HepG2 (cell line): Measurements from ENCODE around the gene SGSM1. TPM values are rescaled to one million over a fixed set of nuclear protein-coding genes. Genes with fewer than 3 reads are reported as not detected.
A peak's percentile ranks its signal among the peaks of the same experiment; 100 is the strongest.

Experiments
- AHDC1 ChIP-seq: sonication (generic); formaldehyde crosslinking; IDR thresholded peaks from 2 replicates; pipeline ENCODE4 v1.5.1; 2020; ENCODE audit warnings: mild to moderate bottlenecking, missing genetic modification reagents, borderline replicate concordance
- BATF2 ChIP-seq: sonication (generic); formaldehyde crosslinking; IDR thresholded peaks from 2 replicates; pipeline ENCODE4 v1.8.0; 2022; ENCODE audit warnings: mild to moderate bottlenecking, missing genetic modification reagents, moderate library complexity
- ESRRA ChIP-seq: sonication (generic); formaldehyde crosslinking; IDR thresholded peaks from 2 replicates; pipeline ENCODE4 v1.5.1; 2020; ENCODE audit warnings: mild to moderate bottlenecking, low read depth, missing genetic modification reagents
- GMEB2 ChIP-seq: IDR thresholded peaks from 2 replicates; pipeline ENCODE4 v1.6.1; 2016; ENCODE audit warnings: missing biosample characterization, missing genetic modification reagents, low read depth
- HOMEZ ChIP-seq: IDR thresholded peaks from 2 replicates; pipeline ENCODE4 v1.6.1; 2016; ENCODE audit warnings: low read depth
- KDM2A ChIP-seq: sonication (generic); formaldehyde crosslinking; IDR thresholded peaks from 2 replicates; pipeline ENCODE4 v1.4.0; 2020; ENCODE audit warnings: low read depth, missing genetic modification reagents, borderline replicate concordance
- UBTF ChIP-seq: sonication (generic); formaldehyde crosslinking; IDR thresholded peaks from 2 replicates; pipeline ENCODE4 v1.4.0; 2020; ENCODE audit warnings: mild to moderate bottlenecking, missing genetic modification reagents
- ZFYVE20 ChIP-seq: sonication (generic); formaldehyde crosslinking; IDR thresholded peaks from 2 replicates; pipeline ENCODE4 v1.8.0; 2023; ENCODE audit warnings: low read depth, mild to moderate bottlenecking, moderate library complexity, missing genetic modification reagents, borderline replicate concordance
- ZNF225 ChIP-seq: sonication (generic); formaldehyde crosslinking; IDR thresholded peaks from 2 replicates; pipeline ENCODE4 v1.4.0; 2020; ENCODE audit warnings: mild to moderate bottlenecking, missing genetic modification reagents
- ZNF292 ChIP-seq: sonication (generic); formaldehyde crosslinking; IDR thresholded peaks from 2 replicates; pipeline ENCODE4 v1.8.1; 2022; ENCODE audit warnings: mild to moderate bottlenecking, low read depth, missing genetic modification reagents, borderline replicate concordance
- ZNF547 ChIP-seq: sonication (generic); formaldehyde crosslinking; IDR thresholded peaks from 2 replicates; pipeline ENCODE4 v1.5.1; 2020; ENCODE audit warnings: mild to moderate bottlenecking, missing genetic modification reagents
- ZNF770 ChIP-seq: sonication (generic); formaldehyde crosslinking; IDR thresholded peaks from 2 replicates; pipeline ENCODE4 v1.5.0; 2020; ENCODE audit warnings: mild to moderate bottlenecking, missing genetic modification reagents
- polyA plus RNA-seq, 8 experiments: library from polyadenylated mRNA; depleted of rRNA in 3 of 8; stranded (reverse) in 7 of 8; unstranded in 1 of 8; fragments of >200 nt; fragmentation: Illumina TruSeq in 4 of 8; extraction: Trizol in 4 of 8; gene quantifications; 2 replicates each; pipeline versions ENCODE4 v1.2.1 to v1.2.3, GENCODE V29; 2011 to 2016; ENCODE audit warnings: low read depth in 4 of 8, missing spikeins in 1 of 8, mixed read lengths in 1 of 8; ENCODE audit not compliant: insufficient read depth in 1 of 8
- total RNA-seq, 5 experiments: library from RNA; depleted of rRNA; stranded (reverse); fragments of >200 nt; fragmentation: Illumina TruSeq; extraction: Trizol; gene quantifications; 2 replicates each; pipeline ENCODE4 v1.2.3, GENCODE V29; 2016; ENCODE audit warnings: low read depth in 1 of 5

The SGSM1 gene
- total and polyA plus RNA-seq, 2 of the 13 experiments (the other 11 are each of a cell fraction or from before 2014, with no cell fraction given) = 0.07 TPM; not detected in 1

GRCh38 chr22:24951942-24952836, 146.2 kb downstream of the SGSM1 start, which contains the start of gene KIAA1671 (continued):
- TF ChIP-seq HOMEZ (CRISPR knock-in tag) = no peak
- peak; percentile 47 for TF ChIP-seq ESRRA (CRISPR knock-in tag)
- TF ChIP-seq ZNF225 (CRISPR knock-in tag) = no peak
- no peak for TF ChIP-seq BATF2 (CRISPR knock-in tag)
- TF ChIP-seq AHDC1 (CRISPR knock-in tag) = no peak
- no peak for TF ChIP-seq GMEB2 (CRISPR knock-in tag)
- TF ChIP-seq ZFYVE20 = no peak
- TF ChIP-seq UBTF (CRISPR knock-in tag) = peak; percentile 37
- TF ChIP-seq ZNF292 (CRISPR knock-in tag) = no peak
- peak; percentile 52; the same call in 1 of the 2 replicates for TF ChIP-seq ZNF770 (CRISPR knock-in tag)
- TF ChIP-seq KDM2A (CRISPR knock-in tag) = peak; percentile 75
- TF ChIP-seq ZNF547 (CRISPR knock-in tag) = peak; percentile 62; the same call in 1 of the 2 replicates
